GM12872 (cell line): ENCODE data around the gene UTS2.

Experiments used
- CTCF ChIP-seq: IDR thresholded peaks from 3 replicates; pipeline ENCODE4 v1.5.1; 2011; ENCODE audit warnings: low read depth, mild to moderate bottlenecking, low read length, moderate library complexity; ENCODE audit not compliant: insufficient read depth

Gene UTS2

GRCh38 chr1:7860130-7860529 lies 7.3 kb upstream of the UTS2 start:
- no peak for TF ChIP-seq CTCF

- no peak for TF ChIP-seq CTCF
Measured at GRCh38 chr1:7859406-7859805, 6.5 kb upstream of the UTS2 start.

- TF ChIP-seq CTCF = no peak
Measured at GRCh38 chr1:7857985-7858384, 5.1 kb upstream of the UTS2 start.

GRCh38 chr1:7857000-7857399 lies 4.1 kb upstream of the UTS2 start:
- no peak for TF ChIP-seq CTCF

GRCh38 chr1:7856345-7856744 lies 3.5 kb upstream of the UTS2 start:
- TF ChIP-seq CTCF = no peak

GRCh38 chr1:7853684-7854026 lies 790 bp upstream of the UTS2 start:
- TF ChIP-seq CTCF = no peak

- no peak for TF ChIP-seq CTCF
Measured at GRCh38 chr1:7850786-7851185, 2.1 kb downstream of the UTS2 start.

- TF ChIP-seq CTCF = no peak
Measured at GRCh38 chr1:7847599-7847998, 5.3 kb downstream of the UTS2 start.
